MM.1S (cell line): ENCODE data around the gene LGALS3.

Experiments used
- DNase-seq: peaks from one replicate; pipeline ENCODE4 v3.0.0-alpha.2; 2015
- H2AFZ ChIP-seq: fragments of 300-600 bp; sonication (generic); 2 replicates; pipeline ENCODE4 v1.6.0; 2016; ENCODE audit warnings: antibody characterized with exemption, low read length
- H3F3A ChIP-seq: fragments of 300-600 bp; sonication (generic); 2 replicates; pipeline ENCODE4 v1.6.1; 2016; ENCODE audit warnings: mild to moderate bottlenecking, antibody characterized with exemption, low read length, moderate library complexity, mixed read lengths; ENCODE audit not compliant: insufficient read depth
- H3K27ac ChIP-seq: fragments of 300-600 bp; sonication (generic); 2 replicates; pipeline ENCODE4 v1.5.1; 2016; ENCODE audit warnings: mild to moderate bottlenecking, low read length
- H3K27me3 ChIP-seq: fragments of 300-600 bp; sonication (generic); replicated peaks from 2 replicates; pipeline ENCODE4 v1.6.0; 2016; ENCODE audit warnings: low read length; ENCODE audit not compliant: insufficient read depth
- H3K36me3 ChIP-seq: fragments of 300-600 bp; sonication (generic); replicated peaks from 2 replicates; pipeline ENCODE4 v1.6.1; 2016; ENCODE audit warnings: mild to moderate bottlenecking, low read length, mixed read lengths; ENCODE audit not compliant: insufficient read depth
- H3K4me1 ChIP-seq: fragments of 300-600 bp; sonication (generic); 2 replicates; pipeline ENCODE4 v1.6.1; 2016; ENCODE audit warnings: low read length, mixed read lengths
- H3K4me2 ChIP-seq: fragments of 300-600 bp; sonication (generic); 2 replicates; pipeline ENCODE4 v1.6.0; 2016; ENCODE audit warnings: low read depth, low read length
- H3K4me3 ChIP-seq: fragments of 300-600 bp; sonication (generic); 2 replicates; pipeline ENCODE4 v1.5.1; 2016; ENCODE audit warnings: low read length, mixed read lengths
- H3K79me2 ChIP-seq: fragments of 300-600 bp; sonication (generic); 2 replicates; pipeline ENCODE4 v1.6.1; 2016; ENCODE audit warnings: mixed run types, low read length, mixed read lengths
- H3K9ac ChIP-seq: fragments of 300-600 bp; sonication (generic); 2 replicates; pipeline ENCODE4 v1.6.1; 2016; ENCODE audit warnings: low read length, mixed read lengths
- H3K9me2 ChIP-seq: fragments of 300-600 bp; sonication (generic); replicated peaks from 2 replicates; pipeline ENCODE4 v1.6.1; 2016; ENCODE audit warnings: mild to moderate bottlenecking, low read length, mixed read lengths; ENCODE audit not compliant: insufficient read depth
- H3K9me3 ChIP-seq: fragments of 300-600 bp; sonication (generic); replicated peaks from 2 replicates; pipeline ENCODE4 v1.6.1; 2016; ENCODE audit warnings: mild to moderate bottlenecking, low read length, mixed read lengths; ENCODE audit not compliant: insufficient read depth
- H4K20me1 ChIP-seq: fragments of 300-600 bp; sonication (generic); 2 replicates; pipeline ENCODE4 v1.6.1; 2016; ENCODE audit warnings: mild to moderate bottlenecking, low read length, moderate library complexity, mixed read lengths; ENCODE audit not compliant: insufficient read depth
- EZH2 ChIP-seq: fragments of 300-600 bp; sonication (generic); optimal IDR thresholded peaks from 2 replicates; pipeline ENCODE3; 2017; ENCODE audit warnings: low read depth, mild to moderate bottlenecking, antibody characterized with exemption, low read length, mixed read lengths
- EZH2phosphoT487 ChIP-seq: fragments of 300-600 bp; sonication (generic); IDR thresholded peaks from 2 replicates; pipeline ENCODE4 v1.6.1; 2018; ENCODE audit warnings: antibody characterized with exemption, low read length
- TF ChIP-seq, protein P1 (sequence below): fragments of 300-600 bp; sonication (generic); IDR thresholded peaks from 2 replicates; pipeline ENCODE4 v1.5.1; 2016; ENCODE audit warnings: antibody characterized with exemption, low read length, mixed read lengths

The LGALS3 gene

DNA sequence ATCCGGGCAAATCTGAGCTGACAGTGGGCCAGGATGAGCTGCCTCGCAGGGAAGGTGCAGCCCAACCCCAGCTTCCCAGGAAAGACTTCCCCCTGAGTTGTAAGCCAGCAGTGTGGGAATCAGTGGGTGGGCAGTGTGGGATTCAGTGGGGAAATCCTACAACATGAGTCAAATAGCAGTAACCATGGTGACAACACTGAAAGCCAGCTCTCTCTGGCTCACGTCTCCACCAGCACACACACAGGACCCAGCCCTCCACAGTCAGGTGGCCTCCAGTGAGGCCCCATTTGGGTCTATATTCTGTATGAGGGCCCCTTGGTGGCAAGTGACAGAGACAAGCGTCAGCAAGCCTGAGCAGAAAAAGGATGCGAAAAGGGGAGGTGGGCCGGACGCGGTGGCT, 6.0 kb upstream of the LGALS3 start:
- Histone ChIP-seq H3K9me3 (no peaks in the 10 kb centered on the region), H3K36me3 (no peaks in the 10 kb centered on the region), H3K9me2 (no peaks in the 10 kb centered on the region), H3K9ac (no peak overlapping the region), H3K27me3 (no peaks in the 10 kb centered on the region), H3K4me1 (no peaks in the 10 kb centered on the region), H3F3A (no peaks in the 10 kb centered on the region), H4K20me1 (no peaks in the 10 kb centered on the region), H3K27ac (no peak overlapping the region), H2AFZ (no peak overlapping the region), H3K79me2 (no peaks in the 10 kb centered on the region), H3K4me3 (no peak overlapping the region), H3K4me2 (no peak overlapping the region)
- no peak for DNase-seq
- TF ChIP-seq EZH2phosphoT487 (no peak), EZH2 (no peak)
- TF ChIP-seq, protein P1, sequence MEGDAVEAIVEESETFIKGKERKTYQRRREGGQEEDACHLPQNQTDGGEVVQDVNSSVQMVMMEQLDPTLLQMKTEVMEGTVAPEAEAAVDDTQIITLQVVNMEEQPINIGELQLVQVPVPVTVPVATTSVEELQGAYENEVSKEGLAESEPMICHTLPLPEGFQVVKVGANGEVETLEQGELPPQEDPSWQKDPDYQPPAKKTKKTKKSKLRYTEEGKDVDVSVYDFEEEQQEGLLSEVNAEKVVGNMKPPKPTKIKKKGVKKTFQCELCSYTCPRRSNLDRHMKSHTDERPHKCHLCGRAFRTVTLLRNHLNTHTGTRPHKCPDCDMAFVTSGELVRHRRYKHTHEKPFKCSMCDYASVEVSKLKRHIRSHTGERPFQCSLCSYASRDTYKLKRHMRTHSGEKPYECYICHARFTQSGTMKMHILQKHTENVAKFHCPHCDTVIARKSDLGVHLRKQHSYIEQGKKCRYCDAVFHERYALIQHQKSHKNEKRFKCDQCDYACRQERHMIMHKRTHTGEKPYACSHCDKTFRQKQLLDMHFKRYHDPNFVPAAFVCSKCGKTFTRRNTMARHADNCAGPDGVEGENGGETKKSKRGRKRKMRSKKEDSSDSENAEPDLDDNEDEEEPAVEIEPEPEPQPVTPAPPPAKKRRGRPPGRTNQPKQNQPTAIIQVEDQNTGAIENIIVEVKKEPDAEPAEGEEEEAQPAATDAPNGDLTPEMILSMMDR, result no peak

DNA sequence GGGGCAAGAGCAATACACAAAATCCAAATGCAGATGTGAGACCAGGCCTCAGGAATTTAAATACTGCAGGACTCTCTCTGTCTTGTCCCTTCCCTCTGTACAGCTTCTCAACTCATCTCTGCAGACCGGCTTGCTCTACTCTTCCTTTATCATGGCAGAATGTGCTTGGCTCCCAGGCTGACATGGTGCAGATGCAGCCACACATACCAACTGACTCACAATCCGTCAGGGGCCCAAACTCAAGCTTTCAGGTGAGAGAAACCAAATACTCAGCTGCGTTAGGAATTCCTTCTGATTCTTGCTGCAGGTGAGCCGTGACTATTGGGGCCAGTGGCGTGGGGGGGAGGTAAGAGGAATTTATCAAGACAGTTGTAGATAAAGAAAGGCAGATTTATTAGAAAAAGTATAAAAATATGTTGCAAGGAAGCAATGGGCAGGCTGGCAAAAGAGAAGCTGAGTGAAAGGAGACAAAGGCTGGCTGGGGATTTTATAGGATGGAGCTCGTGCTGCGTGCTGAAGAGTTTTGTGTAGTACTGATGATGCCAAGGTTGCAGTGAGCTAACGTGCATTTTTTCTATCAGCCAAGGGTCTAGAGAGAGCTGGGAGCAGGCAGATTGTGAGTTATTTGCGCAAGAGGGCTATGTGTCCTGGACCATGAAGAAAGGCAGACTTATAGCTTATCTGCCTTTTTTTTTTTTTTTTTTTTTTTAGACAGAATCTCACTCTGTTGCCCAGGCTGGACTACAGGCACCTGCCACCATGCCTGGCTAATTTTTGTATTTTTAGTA, 5.0 kb upstream of the LGALS3 start:
- Histone ChIP-seq H4K20me1 (no peaks in the 10 kb centered on the region), H3K4me2 (no peak overlapping the region), H3K27me3 (no peaks in the 10 kb centered on the region), H3F3A (no peaks in the 10 kb centered on the region), H3K9ac (no peak overlapping the region), H2AFZ (no peak overlapping the region), H3K4me1 (no peaks in the 10 kb centered on the region), H3K27ac (no peak overlapping the region), H3K4me3 (no peak overlapping the region), H3K9me2 (no peaks in the 10 kb centered on the region), H3K79me2 (no peaks in the 10 kb centered on the region), H3K36me3 (no peaks in the 10 kb centered on the region), H3K9me3 (no peaks in the 10 kb centered on the region)
- DNase-seq, result no peak
- TF ChIP-seq EZH2, result no peak
- TF ChIP-seq, protein P1, result no peak
- no peak for TF ChIP-seq EZH2phosphoT487

DNA sequence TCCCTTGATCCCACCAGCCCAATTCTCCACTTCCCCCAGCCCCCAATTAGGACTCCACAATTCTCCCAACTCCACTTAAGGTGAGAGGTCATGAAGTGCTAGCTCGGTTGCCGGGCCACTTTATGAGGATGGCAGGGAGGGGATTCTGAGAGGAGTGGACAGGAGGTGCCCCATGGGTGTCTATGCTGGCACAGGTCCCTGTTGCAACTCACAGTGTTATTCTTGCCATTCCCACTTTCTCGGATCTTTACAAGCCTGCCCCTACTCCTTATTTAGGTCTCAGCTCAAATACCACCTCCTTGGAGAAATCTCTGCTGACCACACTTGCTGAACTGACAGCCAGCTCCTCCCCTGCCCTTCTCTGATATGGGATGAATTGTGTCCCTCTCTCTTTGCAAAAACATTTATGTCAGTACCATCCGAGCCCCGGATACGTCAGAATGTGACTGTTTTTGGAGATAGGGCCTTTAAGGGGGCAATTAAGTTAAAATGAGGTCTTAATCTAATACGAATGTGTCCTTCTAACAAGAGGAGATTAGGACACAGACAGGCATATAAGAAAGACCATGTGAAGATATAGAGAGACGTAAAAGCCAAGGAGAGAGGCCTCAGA, 4.2 kb upstream of the LGALS3 start:
- Histone ChIP-seq H2AFZ (no peak overlapping the region), H3K4me1 (no peaks in the 10 kb centered on the region), H3K27ac (no peak overlapping the region), H3K4me2 (no peak overlapping the region), H3F3A (no peaks in the 10 kb centered on the region), H3K79me2 (no peaks in the 10 kb centered on the region), H4K20me1 (no peaks in the 10 kb centered on the region), H3K9me3 (no peaks in the 10 kb centered on the region), H3K9me2 (no peaks in the 10 kb centered on the region), H3K27me3 (no peaks in the 10 kb centered on the region), H3K4me3 (no peak overlapping the region), H3K36me3 (no peaks in the 10 kb centered on the region), H3K9ac (no peak overlapping the region)
- TF ChIP-seq EZH2phosphoT487, result no peak
- TF ChIP-seq EZH2, result no peak
- TF ChIP-seq, protein P1, result no peak
- no peak for DNase-seq
